ENCODE results near the gene DBX1.
"Not testable (repeated sequence)": the region's sequence is repeated elsewhere in the genome, so short reads cannot be mapped to it uniquely, and the experiment has no call there.

DBX1 gene, protein sequence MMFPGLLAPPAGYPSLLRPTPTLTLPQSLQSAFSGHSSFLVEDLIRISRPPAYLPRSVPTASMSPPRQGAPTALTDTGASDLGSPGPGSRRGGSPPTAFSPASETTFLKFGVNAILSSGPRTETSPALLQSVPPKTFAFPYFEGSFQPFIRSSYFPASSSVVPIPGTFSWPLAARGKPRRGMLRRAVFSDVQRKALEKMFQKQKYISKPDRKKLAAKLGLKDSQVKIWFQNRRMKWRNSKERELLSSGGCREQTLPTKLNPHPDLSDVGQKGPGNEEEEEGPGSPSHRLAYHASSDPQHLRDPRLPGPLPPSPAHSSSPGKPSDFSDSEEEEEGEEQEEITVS

GRCh38 chr11:20160425-20161229, at the start of gene DBX1:
Gene DBX1 (minus strand): TSS chr11:20160475. CDS start chr11:20160324, 151 bp downstream.
- no peak for DNase-seq (ENCODE audit: low spot score)

DNA sequence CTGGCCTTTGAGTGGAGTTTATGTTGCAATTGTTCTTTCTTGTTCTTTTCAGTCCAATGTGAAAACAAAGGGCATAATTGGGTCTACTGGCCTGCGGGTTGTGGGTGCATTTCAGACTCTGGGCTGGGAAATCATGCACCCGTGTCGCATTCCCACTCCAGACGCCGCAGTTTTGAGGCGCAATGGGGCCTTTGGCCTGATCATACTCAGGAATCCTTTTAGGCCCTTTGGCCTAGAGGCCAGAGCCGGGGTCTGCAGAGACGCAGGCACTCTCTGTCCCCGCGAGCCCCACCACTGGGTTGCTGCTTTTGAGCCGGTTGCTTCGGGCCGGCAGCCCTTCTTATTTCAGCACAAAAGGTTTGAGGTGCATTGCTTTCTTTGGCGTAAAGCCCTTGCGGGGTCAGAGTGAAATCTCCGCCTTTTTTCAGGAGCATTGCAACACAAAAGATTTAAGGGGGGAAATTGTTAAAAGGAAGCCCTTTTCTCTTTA, 48.4 kb upstream of the DBX1 start:
- DNase-seq (ENCODE audit: low spot score), result no peak

GRCh38 chr11:20207781-20208621, 47.7 kb upstream of the DBX1 start:
- no peak for DNase-seq (ENCODE audit: low spot score)

GRCh38 chr11:20205807-20206206, 45.5 kb upstream of the DBX1 start:
- no peak for DNase-seq (ENCODE audit: low spot score)

GRCh38 chr11:20204681-20205080, 44.4 kb upstream of the DBX1 start:
- no peak for DNase-seq (ENCODE audit: low spot score)

DNA sequence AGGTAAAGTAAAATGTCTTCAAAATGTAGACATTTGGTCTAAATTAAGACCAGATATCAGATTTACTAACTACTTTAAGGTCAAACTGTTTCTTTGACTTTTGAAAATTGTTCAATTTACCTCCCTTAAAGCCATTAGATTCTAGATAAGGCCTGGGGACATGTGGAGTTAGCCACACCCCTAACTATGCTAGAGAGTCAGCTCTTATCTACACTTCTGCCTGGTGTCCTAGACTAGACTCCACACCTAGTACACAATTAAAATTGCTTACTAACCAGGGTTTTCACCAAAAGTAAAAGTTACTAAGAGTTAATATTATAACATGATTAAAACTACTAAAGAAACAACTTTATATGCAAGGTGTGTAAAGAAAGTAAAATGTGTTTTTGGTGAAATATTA, 43.6 kb upstream of the DBX1 start:
- DNase-seq (ENCODE audit: low spot score), result no peak

DNA sequence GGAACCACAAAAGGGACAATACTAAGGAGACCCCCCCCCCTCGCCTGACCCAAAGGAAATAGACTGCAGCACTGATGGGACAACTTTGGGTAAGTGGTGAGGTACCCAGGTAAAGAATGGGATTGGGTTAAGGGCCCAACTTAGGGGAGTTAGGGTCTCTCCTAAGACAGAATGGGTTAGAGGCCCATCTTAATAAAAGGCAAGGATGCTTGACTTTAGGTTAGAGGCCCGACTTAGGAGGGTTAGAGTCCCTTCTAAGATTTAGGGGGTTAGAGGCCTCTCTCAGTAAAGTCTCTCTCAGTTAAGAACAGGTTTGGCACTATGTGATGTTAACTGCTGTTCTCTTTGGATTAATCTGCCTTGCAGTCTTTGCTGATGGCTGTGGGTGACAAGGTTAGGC, 41.0 kb upstream of the DBX1 start:
- DNase-seq (ENCODE audit: low spot score), result no peak

GRCh38 chr11:20200331-20200955, 40.2 kb upstream of the DBX1 start:
- not testable (repeated sequence) for DNase-seq (ENCODE audit: low spot score)

- DNase-seq (ENCODE audit: low spot score), result no peak
These were observed 37.6 kb upstream of the DBX1 start for GRCh38 chr11:20197881-20198280.

- no peak for DNase-seq (ENCODE audit: low spot score)
These were observed 34.2 kb upstream of the DBX1 start for GRCh38 chr11:20194470-20194869.

DNA sequence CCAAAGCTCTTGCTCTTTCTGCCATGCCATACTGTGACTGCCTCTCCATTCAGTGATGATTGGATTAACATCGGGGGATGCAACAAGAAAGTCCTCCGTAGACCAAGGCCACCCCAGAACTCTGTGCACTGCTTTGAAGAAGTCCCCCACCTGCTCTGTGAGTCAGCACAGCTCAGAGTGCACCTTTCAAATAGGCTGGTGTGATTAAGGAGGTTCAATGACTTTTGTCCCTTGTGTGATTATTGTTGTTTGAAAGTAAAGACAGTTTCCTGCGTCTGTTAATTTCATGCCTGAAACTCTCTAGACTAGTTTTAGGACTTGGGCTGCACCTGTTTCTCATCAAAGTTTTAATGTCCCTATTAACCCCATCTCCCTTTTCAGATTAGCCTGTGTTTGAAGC, 33.0 kb upstream of the DBX1 start:
- no peak for DNase-seq (ENCODE audit: low spot score)

DNA sequence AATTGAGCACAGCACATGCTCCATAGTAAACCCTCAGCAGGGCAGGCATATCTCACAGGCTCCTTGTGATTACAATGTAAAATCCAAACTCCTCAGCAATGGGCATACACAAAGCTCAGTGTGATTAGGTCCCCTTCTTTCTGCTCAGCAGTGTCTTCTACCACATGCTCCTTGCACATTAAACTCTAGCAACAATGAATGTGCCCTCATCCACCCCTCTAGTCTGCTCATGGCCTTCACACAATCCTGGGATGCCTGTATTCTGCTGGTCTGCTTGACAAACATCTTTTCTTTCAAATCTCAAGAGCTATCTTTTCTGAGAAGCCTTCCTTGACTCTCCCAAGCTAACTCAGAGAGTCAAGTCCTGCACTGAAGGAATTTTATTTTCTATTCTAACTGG, 32.4 kb upstream of the DBX1 start:
- DNase-seq (ENCODE audit: low spot score), result no peak

GRCh38 chr11:20192151-20192550, 31.9 kb upstream of the DBX1 start:
- no peak for DNase-seq (ENCODE audit: low spot score)

- no peak for DNase-seq (ENCODE audit: low spot score)
These were observed 18.7 kb upstream of the DBX1 start for GRCh38 chr11:20178976-20179375.

DNA sequence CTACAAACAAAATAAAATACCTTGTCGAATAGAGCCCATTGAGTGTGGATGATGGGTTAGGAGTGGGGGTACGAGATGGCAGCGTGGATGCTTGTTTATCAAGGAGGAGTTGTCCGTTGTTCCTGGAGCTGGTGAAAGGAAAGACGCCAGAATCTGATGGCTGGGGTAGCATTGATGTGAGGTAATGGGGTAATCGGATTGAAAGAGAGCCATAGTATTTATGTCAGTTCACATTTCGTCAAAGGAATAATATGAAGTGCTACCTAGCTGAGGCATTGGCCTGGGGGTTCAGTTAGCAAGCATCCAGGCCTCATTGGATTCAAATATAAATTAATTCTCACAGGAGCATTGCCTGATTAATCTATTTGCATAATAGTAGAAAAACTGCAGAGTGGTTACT, 16.9 kb upstream of the DBX1 start:
- DNase-seq (ENCODE audit: low spot score), result no peak

DNA sequence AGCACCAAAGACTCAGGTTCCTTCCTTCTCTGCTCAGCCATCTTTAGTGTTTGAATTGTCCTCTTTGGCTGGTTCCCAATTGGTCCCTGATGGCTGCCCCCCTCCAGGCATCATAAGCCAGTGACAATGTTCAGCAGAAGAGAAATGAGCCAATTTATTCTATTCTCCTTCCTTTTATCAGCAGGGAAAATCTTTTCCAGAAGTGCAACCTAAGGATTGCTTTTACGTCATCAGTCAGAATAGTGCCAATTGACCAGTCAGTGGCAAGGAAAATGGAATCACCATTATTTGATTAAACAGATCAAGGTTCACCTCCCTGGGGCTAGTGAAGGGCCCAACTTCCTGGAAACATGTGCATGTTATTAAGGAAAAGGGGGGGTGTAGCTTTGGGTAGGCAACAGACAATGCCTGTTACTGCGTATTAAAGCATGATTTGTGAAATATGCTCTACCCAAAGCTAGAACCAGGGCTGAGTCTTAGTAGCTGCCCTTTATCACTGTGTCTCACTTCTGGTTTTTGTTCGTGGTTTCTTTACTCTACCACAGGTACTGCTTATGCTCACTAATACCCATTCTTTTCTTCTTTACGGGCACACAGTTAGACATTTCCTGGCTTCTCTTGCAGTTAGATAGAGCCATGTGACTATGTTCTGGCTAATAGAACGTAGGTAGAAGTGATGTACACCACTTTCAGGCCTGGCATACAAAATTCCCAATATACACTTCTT, 12.6 kb upstream of the DBX1 start:
- DNase-seq (ENCODE audit: low spot score), result no peak

GRCh38 chr11:20163783-20164481, 3.7 kb upstream of the DBX1 start:
- no peak for DNase-seq (ENCODE audit: low spot score)

DNA sequence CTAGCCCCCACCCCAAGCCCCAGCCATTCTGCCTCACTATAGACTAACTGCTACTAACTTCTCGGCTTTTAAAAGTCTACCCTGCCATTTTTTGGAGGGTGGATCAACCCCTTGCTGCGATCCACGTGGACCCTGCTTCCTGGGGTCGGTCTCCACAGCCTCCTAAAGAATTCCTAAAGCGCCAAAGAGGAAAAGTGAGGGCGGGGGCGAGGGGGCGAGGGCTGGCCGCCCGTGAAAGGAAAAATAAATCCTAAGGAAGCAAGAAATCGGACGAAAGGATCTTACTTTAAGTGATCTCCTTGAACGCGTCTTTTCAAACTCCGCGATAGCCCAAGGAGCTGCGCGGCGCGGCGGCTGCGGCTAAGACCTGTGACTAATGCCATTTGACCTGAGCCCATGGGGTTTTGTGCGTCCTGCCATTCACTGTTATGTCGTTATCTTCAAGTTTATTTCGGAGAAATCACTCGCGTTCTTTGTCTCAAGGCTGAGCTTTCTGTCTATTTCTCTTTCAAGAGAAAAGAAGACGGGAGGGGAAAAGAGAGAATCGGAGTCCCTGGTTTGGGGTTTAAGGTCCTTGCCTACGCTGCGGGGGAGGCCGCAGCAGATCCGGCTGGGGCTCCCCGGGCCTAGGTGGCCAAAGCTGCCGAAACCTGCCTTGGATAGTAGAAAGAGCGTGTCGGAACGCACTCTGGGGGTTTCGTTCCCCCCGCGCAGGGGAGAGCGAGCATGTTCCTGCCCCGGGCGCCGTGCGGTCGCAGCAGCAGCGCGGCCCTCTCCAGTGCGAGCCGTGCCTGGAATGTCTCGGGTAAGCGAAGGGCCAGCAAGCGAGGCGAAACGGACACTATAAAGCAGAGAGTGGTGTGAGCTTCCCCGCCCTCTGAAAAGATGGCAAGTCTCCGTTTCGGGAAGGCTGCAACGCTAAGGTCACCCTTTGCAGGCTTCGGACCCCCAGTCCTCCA, 2.8 kb upstream of the DBX1 start:
- peak; percentile 14 for DNase-seq (ENCODE audit: low spot score)
